ENCODE results near the gene CDK5. TPM values are rescaled to one million over a fixed set of nuclear protein-coding genes. Genes with fewer than 3 reads are reported as not detected.

CDK5 gene
- total RNA-seq, 1 experiment from 2014 or later: 23.8 TPM

- TF ChIP-seq, protein P1, sequence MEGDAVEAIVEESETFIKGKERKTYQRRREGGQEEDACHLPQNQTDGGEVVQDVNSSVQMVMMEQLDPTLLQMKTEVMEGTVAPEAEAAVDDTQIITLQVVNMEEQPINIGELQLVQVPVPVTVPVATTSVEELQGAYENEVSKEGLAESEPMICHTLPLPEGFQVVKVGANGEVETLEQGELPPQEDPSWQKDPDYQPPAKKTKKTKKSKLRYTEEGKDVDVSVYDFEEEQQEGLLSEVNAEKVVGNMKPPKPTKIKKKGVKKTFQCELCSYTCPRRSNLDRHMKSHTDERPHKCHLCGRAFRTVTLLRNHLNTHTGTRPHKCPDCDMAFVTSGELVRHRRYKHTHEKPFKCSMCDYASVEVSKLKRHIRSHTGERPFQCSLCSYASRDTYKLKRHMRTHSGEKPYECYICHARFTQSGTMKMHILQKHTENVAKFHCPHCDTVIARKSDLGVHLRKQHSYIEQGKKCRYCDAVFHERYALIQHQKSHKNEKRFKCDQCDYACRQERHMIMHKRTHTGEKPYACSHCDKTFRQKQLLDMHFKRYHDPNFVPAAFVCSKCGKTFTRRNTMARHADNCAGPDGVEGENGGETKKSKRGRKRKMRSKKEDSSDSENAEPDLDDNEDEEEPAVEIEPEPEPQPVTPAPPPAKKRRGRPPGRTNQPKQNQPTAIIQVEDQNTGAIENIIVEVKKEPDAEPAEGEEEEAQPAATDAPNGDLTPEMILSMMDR (IDR thresholded peaks at IDR 0.05; ENCODE audit: insufficient read depth in 1 of 2, low read depth in 1 of 2, low read length in 1 of 2, severe bottlenecking in 1 of 2, unreplicated experiment in 1 of 2): no peak
- Mint-ChIP-seq H3K36me3 (ENCODE audit: insufficient read depth, unreplicated experiment) (peaks cover 59% of the 10 kb centered on the region), H3K27ac (ENCODE audit: unreplicated experiment) (peak overlapping the region; percentile 55), H3K4me3 (ENCODE audit: unreplicated experiment) (peak overlapping the region; percentile 93), H3K9me3 (ENCODE audit: unreplicated experiment) (no peaks in the 10 kb centered on the region), H3K4me1 (ENCODE audit: low read depth, unreplicated experiment) (peaks cover 9% of the 10 kb centered on the region), H3K27me3 (ENCODE audit: insufficient read depth, unreplicated experiment) (no peaks in the 10 kb centered on the region)
- H3K27me3 ChIP-seq (replicated peaks; ENCODE audit: control insufficient read depth, insufficient read depth, low read length): no peaks in the 10 kb centered on the region
- intact Hi-C loops (cut with micrococcal nuclease; ENCODE audit: unreplicated experiment): loop anchor here (1.0 kb wide), 1 partner anchor 18 kb away; no protein-coding TSS in a partner anchor
- peak; percentile 44 to 51 for DNase-seq
- ChIA-PET CTCF (interaction anchor here (0.9 to 1.6 kb wide), 3 partner anchors 18 to 62 kb away, joined by 3 to 13 read pairs (median 5); no protein-coding TSS in a partner anchor), POLR2A (interaction anchor here (1.0 to 1.8 kb wide), 4 partner anchors 12 to 54 kb away, joined by 3 to 25 read pairs (median 12); partner anchors contain the start of gene ABCB8)
- no peaks in the 10 kb centered on the region for H3K36me3 ChIP-seq (ENCODE audit: control insufficient read depth, insufficient read depth, low read length)
- no peaks in the 10 kb centered on the region for H3K9me3 ChIP-seq
- H3K4me1 ChIP-seq: peaks cover 22% of the 10 kb centered on the region
- BruUV-seq (replicated peaks): TSS peak; percentile 51
- peak overlapping the region; percentile 98 for H3K4me3 ChIP-seq (ENCODE audit: low read depth, low read length)
Measured at GRCh38 chr7:151080067-151080521, 22.4 kb upstream of the CDK5 start.

DNA sequence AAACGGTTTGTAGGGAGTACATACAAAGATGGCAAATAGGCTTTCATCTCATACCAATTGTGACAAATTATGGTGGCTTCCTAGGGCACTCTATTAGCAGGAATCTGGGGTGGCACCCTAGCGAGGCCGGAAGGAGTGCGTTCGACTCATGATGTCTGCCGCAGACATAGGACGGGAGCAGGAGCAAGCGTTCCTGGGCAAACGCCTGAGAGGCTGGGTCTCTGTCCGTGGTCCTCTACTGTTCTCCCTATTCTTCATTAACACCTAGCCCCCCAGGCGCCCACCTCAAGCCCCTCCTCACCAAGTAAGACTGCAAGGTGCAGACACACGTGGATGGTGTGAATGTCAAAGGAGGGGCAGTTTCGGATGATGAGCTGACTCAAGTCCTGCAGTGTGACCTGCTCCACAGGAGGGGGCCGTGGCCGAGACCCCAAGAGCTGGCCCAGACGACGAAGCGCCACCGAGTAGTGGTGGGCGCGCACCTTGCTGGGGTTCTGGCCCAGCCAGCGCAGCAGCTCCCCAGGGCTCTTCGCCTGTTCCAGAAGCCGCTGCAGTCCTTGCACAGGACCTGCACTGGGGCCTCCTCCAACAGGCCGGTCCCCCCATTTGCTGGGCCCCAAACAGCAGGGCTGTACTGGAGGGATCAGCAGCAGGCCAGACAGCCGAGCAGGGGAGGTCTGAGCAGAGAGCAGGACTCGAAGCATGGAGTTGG is 21.7 kb upstream of the CDK5 start:
- POLR2A ChIA-PET: no interaction called here
- no peaks in the 10 kb centered on the region for H3K27me3 ChIP-seq (replicated peaks; ENCODE audit: control insufficient read depth, insufficient read depth, low read length)
- intact Hi-C loops (cut with micrococcal nuclease; ENCODE audit: unreplicated experiment): no loop called here
- no peak for DNase-seq
- H3K4me3 ChIP-seq (ENCODE audit: low read depth, low read length): peak overlapping the region; percentile 98
- H3K4me3 Mint-ChIP-seq (ENCODE audit: unreplicated experiment): peak overlapping the region; percentile 93
- peaks cover 66% of the 10 kb centered on the region for H3K36me3 Mint-ChIP-seq (ENCODE audit: insufficient read depth, unreplicated experiment)
- H3K9me3 Mint-ChIP-seq (ENCODE audit: unreplicated experiment): no peaks in the 10 kb centered on the region
- BruUV-seq (replicated peaks): no TSS peak
- peak overlapping the region; percentile 55 for H3K27ac Mint-ChIP-seq (ENCODE audit: unreplicated experiment)
- H3K27me3 Mint-ChIP-seq (ENCODE audit: insufficient read depth, unreplicated experiment): no peaks in the 10 kb centered on the region
- H3K4me1 Mint-ChIP-seq (ENCODE audit: low read depth, unreplicated experiment): peaks cover 7% of the 10 kb centered on the region
- TF ChIP-seq, protein P1 (IDR thresholded peaks at IDR 0.05; ENCODE audit: insufficient read depth in 1 of 2, low read depth in 1 of 2, low read length in 1 of 2, severe bottlenecking in 1 of 2, unreplicated experiment in 1 of 2): no peak
- no peaks in the 10 kb centered on the region for H3K36me3 ChIP-seq (ENCODE audit: control insufficient read depth, insufficient read depth, low read length)
- no peaks in the 10 kb centered on the region for H3K9me3 ChIP-seq
- peaks cover 22% of the 10 kb centered on the region for H3K4me1 ChIP-seq
- CTCF ChIA-PET: no interaction called here

GRCh38 chr7:151078233-151079040 is 20.7 kb upstream of the CDK5 start:
- no peaks in the 10 kb centered on the region for H3K9me3 ChIP-seq
- Mint-ChIP-seq H3K27ac (ENCODE audit: unreplicated experiment) (peak overlapping the region; percentile 19), H3K4me1 (ENCODE audit: low read depth, unreplicated experiment) (peaks cover 7% of the 10 kb centered on the region), H3K27me3 (ENCODE audit: insufficient read depth, unreplicated experiment) (no peaks in the 10 kb centered on the region), H3K36me3 (ENCODE audit: insufficient read depth, unreplicated experiment) (peaks cover 75% of the 10 kb centered on the region), H3K9me3 (ENCODE audit: unreplicated experiment) (no peaks in the 10 kb centered on the region), H3K4me3 (ENCODE audit: unreplicated experiment) (peak overlapping the region; percentile 93)
- no TSS peak for BruUV-seq (replicated peaks)
- no peaks in the 10 kb centered on the region for H3K36me3 ChIP-seq (ENCODE audit: control insufficient read depth, insufficient read depth, low read length)
- intact Hi-C loops (cut with micrococcal nuclease; ENCODE audit: unreplicated experiment): no loop called here
- peak in 1 of 2 experiments; percentile 30 for DNase-seq
- ChIA-PET POLR2A (interaction anchor here (0.6 to 1.2 kb wide), 2 partner anchors 10 to 50 kb away, joined by 4 to 5 read pairs; partner anchors contain the start of gene ABCB8), CTCF (interaction anchor here (0.7 kb wide), 1 partner anchor 16 kb away, joined by 3 read pairs; no protein-coding TSS in a partner anchor)
- TF ChIP-seq, protein P1 (IDR thresholded peaks at IDR 0.05; ENCODE audit: insufficient read depth in 1 of 2, low read depth in 1 of 2, low read length in 1 of 2, severe bottlenecking in 1 of 2, unreplicated experiment in 1 of 2): no peak
- no peaks in the 10 kb centered on the region for H3K27me3 ChIP-seq (replicated peaks; ENCODE audit: control insufficient read depth, insufficient read depth, low read length)
- no peak overlapping the region for H3K4me3 ChIP-seq (ENCODE audit: low read depth, low read length)
- peaks cover 22% of the 10 kb centered on the region for H3K4me1 ChIP-seq
